Upper lobe of right lung (tissue), 1 donor: ENCODE data around the gene OTX1. TPM values are rescaled to one million over a fixed set of nuclear protein-coding genes. Genes with fewer than 3 reads are reported as not detected.
A peak's percentile ranks its signal among the peaks of the same experiment; 100 is the strongest.

ENCODE experiments used
- ATAC-seq: fragments of 200-7000 bp; cut with Tn5 transposase; one replicate; pipeline ENCODE4 v1.9.1; 2020; ENCODE audit warnings: mild to moderate bottlenecking, moderate library complexity
- DNase-seq: peaks from one replicate; pipeline ENCODE4 v3.0.0-alpha.2; 2020
- H3K27ac ChIP-seq: fragments of 200-600 bp; one replicate; pipeline ENCODE4 v1.8.0; 2022
- H3K27me3 ChIP-seq: fragments of 200-600 bp; one replicate; pipeline ENCODE4 v1.8.0; 2022; ENCODE audit warnings: mild to moderate bottlenecking
- H3K36me3 ChIP-seq: fragments of 200-600 bp; one replicate; pipeline ENCODE4 v1.8.0; 2022
- H3K4me1 ChIP-seq: fragments of 200-600 bp; one replicate; pipeline ENCODE4 v1.8.0; 2022
- H3K4me3 ChIP-seq: fragments of 200-600 bp; one replicate; pipeline ENCODE4 v1.8.0; 2022; ENCODE audit warnings: mild to moderate bottlenecking
- H3K9me3 ChIP-seq: fragments of 200-600 bp; one replicate; pipeline ENCODE4 v1.8.0; 2022
- CTCF ChIP-seq: fragments of 200-600 bp; IDR thresholded peaks from one replicate; pipeline ENCODE4 v1.8.0; 2022; ENCODE audit warnings: antibody characterized with exemption
- intact Hi-C: fragments of 100-400 bp; cut with DNase I; formaldehyde crosslinking; loops from one replicate; pipeline ENCODE4 v1.11.0; 2022
- total RNA-seq: library from RNA; stranded (reverse); fragmentation: NEBNext Ultra II Directional; extraction: Animal tissue kit (Norgen Biotek cat#: 25700); gene quantifications from one replicate; pipeline ENCODE4 v1.2.1, GENCODE V29; 2021
- donor health status: DM: no; HTN: yes; CAD: no; lungs with severe emphysema.

OTX1 gene
- total RNA-seq, 1 donor from 2014 or later: not detected

DNA sequence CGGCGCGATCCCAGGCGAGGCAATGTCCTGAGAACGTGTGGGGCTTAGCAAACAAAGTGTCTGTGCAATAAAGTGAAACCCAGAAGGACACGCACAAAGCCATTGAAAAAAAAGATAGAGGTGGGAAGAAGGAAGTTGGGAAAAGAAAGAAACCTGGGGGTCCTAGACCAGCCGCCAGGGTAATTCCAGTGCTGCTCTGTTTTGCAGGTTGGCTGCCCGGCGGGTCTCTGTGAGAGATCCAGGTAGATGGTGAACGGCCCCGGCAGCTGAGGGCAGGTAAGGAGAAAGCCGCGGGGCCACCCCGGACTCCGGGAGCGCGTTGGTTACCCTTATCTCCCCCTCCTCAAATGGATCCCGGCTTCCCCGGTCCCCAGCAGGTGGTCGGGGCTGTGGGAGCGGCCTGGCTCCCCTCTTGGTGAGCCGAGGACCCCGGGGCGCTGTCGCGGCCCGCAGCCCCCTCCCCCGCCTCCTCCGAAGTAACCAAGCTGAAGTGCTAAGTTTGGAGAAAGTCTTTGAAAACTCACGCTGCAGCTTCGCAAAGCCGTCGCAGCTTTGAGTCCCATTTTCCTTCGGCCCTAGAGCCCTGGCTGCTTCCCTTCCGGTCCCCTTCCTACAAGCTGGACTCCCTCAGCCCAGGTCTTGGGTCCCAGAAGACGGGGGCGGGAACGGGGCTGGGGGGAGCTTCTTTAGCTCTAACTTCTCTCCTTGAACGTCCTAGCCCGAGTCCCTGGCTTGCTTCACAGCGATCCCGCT lies 588 bp downstream of the OTX1 start:
- no peak for TF ChIP-seq CTCF
- DNase-seq: no peak
- peaks cover 100% of the 10 kb centered on the region for H3K27me3 ChIP-seq
- ATAC-seq: no peak
- no peaks in the 10 kb centered on the region for H3K36me3 ChIP-seq
- H3K4me1 ChIP-seq: peaks cover 58% of the 10 kb centered on the region
- H3K4me3 ChIP-seq: peak overlapping the region; percentile 52
- no peak overlapping the region for H3K27ac ChIP-seq
- intact Hi-C loops: no loop called here
- H3K9me3 ChIP-seq: no peaks in the 10 kb centered on the region

- intact Hi-C loops: no loop called here
- Histone ChIP-seq H3K4me3 (no peak overlapping the region), H3K36me3 (no peaks in the 10 kb centered on the region), H3K9me3 (no peaks in the 10 kb centered on the region), H3K27me3 (peaks cover 100% of the 10 kb centered on the region), H3K27ac (no peak overlapping the region), H3K4me1 (peaks cover 64% of the 10 kb centered on the region)
- DNase-seq (no peak), ATAC-seq (no peak)
- no peak for TF ChIP-seq CTCF
These were observed 1.2 kb downstream of the OTX1 start for GRCh38 chr2:63051795-63052333.

DNA sequence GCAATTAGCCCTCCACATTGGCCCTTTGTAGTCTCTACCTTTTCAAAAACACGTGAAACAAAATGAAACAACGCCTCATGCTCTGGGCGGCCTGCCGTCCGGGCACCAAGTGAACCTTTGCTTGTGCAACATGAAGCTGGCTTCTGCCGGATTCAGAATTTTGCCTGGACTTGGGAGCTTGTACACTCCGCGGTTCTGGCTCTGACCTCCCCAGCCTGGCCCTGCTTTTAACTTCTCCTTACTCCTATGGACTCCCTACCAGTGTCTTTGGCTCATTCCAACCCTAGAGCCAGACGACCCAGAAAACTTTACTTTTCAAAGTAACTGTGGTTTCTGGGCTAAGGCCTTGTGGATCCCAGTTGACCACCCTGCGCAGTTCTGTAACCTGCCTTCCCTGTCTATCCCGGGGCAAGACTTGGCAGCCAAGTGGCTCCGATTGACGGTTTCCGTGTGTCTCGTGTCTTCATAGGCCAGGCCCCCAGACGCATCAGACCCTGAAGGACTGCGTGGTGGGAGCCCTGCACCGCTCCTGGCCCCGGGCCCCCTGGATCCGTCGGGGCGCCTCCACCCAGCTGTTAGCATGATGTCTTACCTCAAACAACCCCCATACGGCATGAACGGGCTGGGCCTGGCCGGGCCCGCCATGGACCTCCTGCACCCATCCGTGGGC lies 1.9 kb downstream of the OTX1 start:
- no peak for TF ChIP-seq CTCF
- ATAC-seq: no peak
- H3K27ac ChIP-seq: no peak overlapping the region
- intact Hi-C loops: no loop called here
- peaks cover 67% of the 10 kb centered on the region for H3K4me1 ChIP-seq
- DNase-seq: no peak
- no peaks in the 10 kb centered on the region for H3K36me3 ChIP-seq
- peaks cover 100% of the 10 kb centered on the region for H3K27me3 ChIP-seq
- H3K9me3 ChIP-seq: no peaks in the 10 kb centered on the region
- no peak overlapping the region for H3K4me3 ChIP-seq

GRCh38 chr2:63053081-63053888 lies 2.7 kb downstream of the OTX1 start:
- peaks cover 68% of the 10 kb centered on the region for H3K4me1 ChIP-seq
- no peaks in the 10 kb centered on the region for H3K9me3 ChIP-seq
- peaks cover 100% of the 10 kb centered on the region for H3K27me3 ChIP-seq
- intact Hi-C loops: no loop called here
- H3K4me3 ChIP-seq: no peak overlapping the region
- H3K27ac ChIP-seq: no peak overlapping the region
- no peak for DNase-seq
- H3K36me3 ChIP-seq: no peaks in the 10 kb centered on the region
- no peak for TF ChIP-seq CTCF
- ATAC-seq: no peak

- no peak for ATAC-seq
- Histone ChIP-seq H3K4me3 (peak overlapping the region; percentile 30), H3K27ac (no peak overlapping the region), H3K9me3 (no peaks in the 10 kb centered on the region), H3K27me3 (peaks cover 100% of the 10 kb centered on the region), H3K4me1 (peaks cover 70% of the 10 kb centered on the region), H3K36me3 (no peaks in the 10 kb centered on the region)
- intact Hi-C loops: no loop called here
- peak; percentile 17 for TF ChIP-seq CTCF
- no peak for DNase-seq
These were observed 3.4 kb downstream of the OTX1 start for GRCh38 chr2:63053889-63054602.
